Measurements from ENCODE around the gene ACAD11.

- TF ChIP-seq, protein P1, sequence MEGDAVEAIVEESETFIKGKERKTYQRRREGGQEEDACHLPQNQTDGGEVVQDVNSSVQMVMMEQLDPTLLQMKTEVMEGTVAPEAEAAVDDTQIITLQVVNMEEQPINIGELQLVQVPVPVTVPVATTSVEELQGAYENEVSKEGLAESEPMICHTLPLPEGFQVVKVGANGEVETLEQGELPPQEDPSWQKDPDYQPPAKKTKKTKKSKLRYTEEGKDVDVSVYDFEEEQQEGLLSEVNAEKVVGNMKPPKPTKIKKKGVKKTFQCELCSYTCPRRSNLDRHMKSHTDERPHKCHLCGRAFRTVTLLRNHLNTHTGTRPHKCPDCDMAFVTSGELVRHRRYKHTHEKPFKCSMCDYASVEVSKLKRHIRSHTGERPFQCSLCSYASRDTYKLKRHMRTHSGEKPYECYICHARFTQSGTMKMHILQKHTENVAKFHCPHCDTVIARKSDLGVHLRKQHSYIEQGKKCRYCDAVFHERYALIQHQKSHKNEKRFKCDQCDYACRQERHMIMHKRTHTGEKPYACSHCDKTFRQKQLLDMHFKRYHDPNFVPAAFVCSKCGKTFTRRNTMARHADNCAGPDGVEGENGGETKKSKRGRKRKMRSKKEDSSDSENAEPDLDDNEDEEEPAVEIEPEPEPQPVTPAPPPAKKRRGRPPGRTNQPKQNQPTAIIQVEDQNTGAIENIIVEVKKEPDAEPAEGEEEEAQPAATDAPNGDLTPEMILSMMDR (IDR thresholded peaks at IDR 0.05): no peak
- no peak for TF ChIP-seq POLR2A (IDR thresholded peaks at IDR 0.05)
Measured at GRCh38 chr3:132635052-132635451, 24.6 kb downstream of the ACAD11 start.
